HFFc6 (cell line): ENCODE data around the gene STAB2. TPM values are rescaled to one million over a fixed set of nuclear protein-coding genes. Genes with fewer than 3 reads are reported as not detected.

Experiments used
- DNase-seq: peaks from one replicate; pipeline ENCODE4 v3.0.0-alpha.2; 2018
- H3K27ac Mint-ChIP-seq: 2 replicates; pipeline ENCODE4 v1.8.0; 2020; ENCODE audit warnings: mild to moderate bottlenecking, mixed read lengths
- H3K27me3 Mint-ChIP-seq: 2 replicates; pipeline ENCODE4 v1.8.0; 2021; ENCODE audit warnings: mild to moderate bottlenecking, moderate library complexity, mixed read lengths; ENCODE audit not compliant: insufficient read depth
- H3K36me3 Mint-ChIP-seq: 2 replicates; pipeline ENCODE4 v1.8.0; 2021; ENCODE audit warnings: low read depth, mixed read lengths
- H3K4me1 Mint-ChIP-seq: 2 replicates; pipeline ENCODE4 v1.8.0; 2020; ENCODE audit warnings: low read depth, mixed read lengths
- H3K4me3 Mint-ChIP-seq: 2 replicates; pipeline ENCODE4 v1.8.0; 2020; ENCODE audit warnings: mild to moderate bottlenecking, moderate library complexity, mixed read lengths
- H3K9me3 Mint-ChIP-seq: 2 replicates; pipeline ENCODE4 v1.8.0; 2020; ENCODE audit warnings: mild to moderate bottlenecking, mixed read lengths
- total RNA-seq, 6 experiments: library from RNA; stranded (reverse); fragmentation: NEBNext Ultra II Directional; extraction: Animal tissue kit (Norgen Biotek cat#: 25700); gene quantifications; 2 replicates in 1 of 6; 3 replicates in 5 of 6; pipeline ENCODE4 v1.2.3, GENCODE V29; 2021
- TF ChIP-seq, protein P1 (sequence below): fragments of 200-600 bp; sonication (generic); IDR thresholded peaks from 2 replicates; pipeline ENCODE4 v1.5.0; 2021; ENCODE audit warnings: antibody characterized with exemption, mild to moderate bottlenecking

The STAB2 gene
- total RNA-seq, 6 experiments from 2014 or later, result not detected

DNA sequence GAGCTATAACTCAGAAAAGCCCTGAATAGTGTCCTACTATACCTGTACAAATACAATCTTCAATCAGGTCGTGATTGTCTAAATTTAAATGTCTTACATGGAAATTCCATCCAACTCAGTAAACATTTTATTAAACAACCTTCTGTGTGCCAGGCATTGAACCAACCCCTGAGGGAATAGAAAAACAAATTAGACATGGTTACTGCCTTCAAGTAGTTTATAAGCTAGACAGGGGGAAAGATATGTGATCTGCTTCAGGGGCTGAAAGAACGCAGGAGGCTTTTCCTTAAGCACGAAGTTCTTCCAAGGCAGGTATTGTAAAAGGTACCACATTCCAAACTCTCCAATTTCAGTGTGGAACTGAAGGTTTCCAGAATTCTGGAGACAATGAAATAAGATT is 39.7 kb upstream of the STAB2 start:
- no peak overlapping the region for H3K4me3 Mint-ChIP-seq
- no peak overlapping the region for H3K27ac Mint-ChIP-seq
- H3K27me3 Mint-ChIP-seq, result peaks cover 8% of the 10 kb centered on the region
- no peak for DNase-seq
- no peaks in the 10 kb centered on the region for H3K4me1 Mint-ChIP-seq
- H3K9me3 Mint-ChIP-seq, result no peaks in the 10 kb centered on the region
- no peaks in the 10 kb centered on the region for H3K36me3 Mint-ChIP-seq
- TF ChIP-seq, protein P1, sequence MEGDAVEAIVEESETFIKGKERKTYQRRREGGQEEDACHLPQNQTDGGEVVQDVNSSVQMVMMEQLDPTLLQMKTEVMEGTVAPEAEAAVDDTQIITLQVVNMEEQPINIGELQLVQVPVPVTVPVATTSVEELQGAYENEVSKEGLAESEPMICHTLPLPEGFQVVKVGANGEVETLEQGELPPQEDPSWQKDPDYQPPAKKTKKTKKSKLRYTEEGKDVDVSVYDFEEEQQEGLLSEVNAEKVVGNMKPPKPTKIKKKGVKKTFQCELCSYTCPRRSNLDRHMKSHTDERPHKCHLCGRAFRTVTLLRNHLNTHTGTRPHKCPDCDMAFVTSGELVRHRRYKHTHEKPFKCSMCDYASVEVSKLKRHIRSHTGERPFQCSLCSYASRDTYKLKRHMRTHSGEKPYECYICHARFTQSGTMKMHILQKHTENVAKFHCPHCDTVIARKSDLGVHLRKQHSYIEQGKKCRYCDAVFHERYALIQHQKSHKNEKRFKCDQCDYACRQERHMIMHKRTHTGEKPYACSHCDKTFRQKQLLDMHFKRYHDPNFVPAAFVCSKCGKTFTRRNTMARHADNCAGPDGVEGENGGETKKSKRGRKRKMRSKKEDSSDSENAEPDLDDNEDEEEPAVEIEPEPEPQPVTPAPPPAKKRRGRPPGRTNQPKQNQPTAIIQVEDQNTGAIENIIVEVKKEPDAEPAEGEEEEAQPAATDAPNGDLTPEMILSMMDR, result no peak

- H3K4me1 Mint-ChIP-seq, result no peaks in the 10 kb centered on the region
- no peak overlapping the region for H3K4me3 Mint-ChIP-seq
- TF ChIP-seq, protein P1, result no peak
- peaks cover 9% of the 10 kb centered on the region for H3K27me3 Mint-ChIP-seq
- H3K36me3 Mint-ChIP-seq, result no peaks in the 10 kb centered on the region
- H3K27ac Mint-ChIP-seq, result no peak overlapping the region
- H3K9me3 Mint-ChIP-seq, result no peaks in the 10 kb centered on the region
- no peak for DNase-seq
These were observed 39.1 kb upstream of the STAB2 start for GRCh38 chr12:103547929-103548328.

DNA sequence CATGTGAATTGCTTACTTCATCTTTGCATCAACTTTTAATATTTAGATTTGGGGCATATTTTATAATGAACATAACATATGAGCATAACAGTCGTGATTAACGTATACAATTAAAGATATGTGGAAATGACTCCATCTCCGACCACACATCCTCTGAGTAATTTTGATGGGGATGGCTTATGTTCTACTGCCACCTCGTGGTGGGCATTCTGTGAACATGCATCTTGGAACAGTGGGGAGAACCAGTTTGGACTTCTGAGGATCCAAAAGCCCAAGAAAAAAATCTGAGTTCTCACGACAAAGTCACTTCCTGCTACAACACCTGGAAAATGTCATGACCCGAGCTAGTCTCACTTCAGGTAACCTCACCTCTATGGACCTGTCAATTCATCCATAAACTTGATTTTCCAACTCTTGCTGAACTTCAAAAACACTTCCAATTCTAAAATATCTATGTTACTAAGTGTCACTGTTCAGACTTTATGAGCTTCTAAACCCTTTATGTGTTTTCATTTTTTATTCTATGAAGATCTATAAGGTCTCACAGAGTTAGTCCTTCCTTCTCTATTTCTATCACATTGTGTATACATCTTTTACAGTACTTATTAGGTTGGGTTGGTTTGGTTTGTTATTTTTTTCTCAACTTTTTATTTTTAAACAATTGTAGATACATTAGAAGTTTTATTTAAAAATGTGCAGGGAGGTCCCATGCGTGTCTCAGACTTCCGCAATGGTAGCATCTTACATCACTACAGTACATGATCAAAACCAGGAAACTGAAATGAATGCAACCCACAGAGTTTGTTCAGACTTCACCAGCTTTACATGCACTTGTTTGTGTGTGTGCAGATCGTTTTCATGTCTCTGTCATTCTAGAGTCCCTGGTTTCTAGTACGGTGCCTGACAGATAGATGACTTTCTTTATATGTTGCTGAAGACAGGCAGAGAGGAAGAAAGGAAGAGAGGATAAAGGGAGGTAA is 38.2 kb upstream of the STAB2 start:
- Mint-ChIP-seq H3K4me1 (no peaks in the 10 kb centered on the region), H3K36me3 (no peaks in the 10 kb centered on the region), H3K9me3 (no peaks in the 10 kb centered on the region), H3K27me3 (peaks cover 14% of the 10 kb centered on the region), H3K4me3 (no peak overlapping the region), H3K27ac (no peak overlapping the region)
- TF ChIP-seq, protein P1, result peak; percentile 97
- peak; percentile 59 for DNase-seq

DNA sequence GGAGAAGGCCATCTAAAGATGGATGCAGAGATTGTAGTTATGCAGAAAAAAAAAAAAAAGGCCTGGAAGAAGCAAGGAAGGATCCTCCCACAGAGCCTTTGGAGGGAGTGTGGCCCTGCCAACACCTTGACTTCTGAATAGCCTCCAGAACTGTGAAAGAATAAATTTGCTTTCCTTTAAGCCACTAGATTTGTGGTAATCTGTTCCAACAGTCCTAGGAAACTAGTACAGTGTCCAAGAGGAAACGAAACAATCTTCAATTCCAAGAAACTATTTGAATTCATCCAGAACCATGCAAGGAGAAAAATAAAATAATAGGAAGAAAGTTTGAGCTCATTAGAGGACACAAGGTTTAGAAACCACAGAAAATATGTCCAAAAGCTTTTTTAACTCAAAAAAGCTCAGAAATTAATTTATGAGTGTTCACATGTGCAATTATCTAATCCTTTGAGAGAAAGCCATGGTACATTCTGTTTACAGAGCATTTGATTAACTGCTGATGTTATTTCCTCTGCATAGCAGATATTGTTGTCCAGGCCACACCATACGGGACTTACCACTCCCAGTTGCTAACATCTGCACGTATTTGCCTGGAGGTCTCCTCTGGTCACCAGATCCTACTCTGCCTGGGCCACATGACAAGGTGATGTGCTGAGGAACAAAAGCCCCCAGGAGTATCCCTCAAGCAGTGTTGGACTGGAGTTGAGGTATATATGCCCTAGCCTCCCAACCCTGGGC is 30.0 kb upstream of the STAB2 start:
- Mint-ChIP-seq H3K9me3 (no peaks in the 10 kb centered on the region), H3K4me1 (peaks cover 30% of the 10 kb centered on the region), H3K4me3 (no peak overlapping the region), H3K36me3 (no peaks in the 10 kb centered on the region), H3K27ac (no peak overlapping the region), H3K27me3 (peaks cover 11% of the 10 kb centered on the region)
- no peak for DNase-seq
- TF ChIP-seq, protein P1, result no peak

DNA sequence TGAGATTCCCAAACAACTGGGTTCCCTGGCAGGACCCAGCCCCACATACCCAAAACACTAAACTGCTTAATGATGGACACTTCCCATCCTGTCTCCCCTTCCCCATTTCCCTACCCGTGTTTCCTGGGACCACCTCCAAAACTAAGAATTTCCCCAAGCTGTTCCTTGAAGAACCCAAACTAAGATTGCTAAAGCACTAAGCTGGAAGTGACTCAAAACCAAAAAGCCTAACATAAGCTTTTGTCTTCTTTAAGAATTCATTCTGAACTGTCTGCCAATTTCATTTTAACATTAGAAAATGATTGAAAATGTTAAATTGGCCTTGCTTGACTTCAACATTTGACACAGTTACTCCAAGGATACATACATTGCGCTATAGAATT is 29.5 kb upstream of the STAB2 start:
- Mint-ChIP-seq H3K4me3 (no peak overlapping the region), H3K27me3 (peaks cover 11% of the 10 kb centered on the region), H3K4me1 (peaks cover 36% of the 10 kb centered on the region), H3K36me3 (peaks cover 4% of the 10 kb centered on the region; the same call in 1 of the 2 replicates), H3K27ac (no peak overlapping the region), H3K9me3 (peaks cover 2% of the 10 kb centered on the region)
- TF ChIP-seq, protein P1, result no peak
- no peak for DNase-seq
